NT2/D1 (cell line): Measurements from ENCODE around the gene SLC2A2.

ENCODE experiments used
- YY1 ChIP-seq: IDR thresholded peaks from 2 replicates; pipeline ENCODE4 v1.6.1; 2011; ENCODE audit not compliant: insufficient read length, insufficient read depth
- ZNF274 ChIP-seq: IDR thresholded peaks from 2 replicates; pipeline ENCODE4 v1.6.1; 2011; ENCODE audit warnings: mild to moderate bottlenecking, low read depth, low read length

DNA sequence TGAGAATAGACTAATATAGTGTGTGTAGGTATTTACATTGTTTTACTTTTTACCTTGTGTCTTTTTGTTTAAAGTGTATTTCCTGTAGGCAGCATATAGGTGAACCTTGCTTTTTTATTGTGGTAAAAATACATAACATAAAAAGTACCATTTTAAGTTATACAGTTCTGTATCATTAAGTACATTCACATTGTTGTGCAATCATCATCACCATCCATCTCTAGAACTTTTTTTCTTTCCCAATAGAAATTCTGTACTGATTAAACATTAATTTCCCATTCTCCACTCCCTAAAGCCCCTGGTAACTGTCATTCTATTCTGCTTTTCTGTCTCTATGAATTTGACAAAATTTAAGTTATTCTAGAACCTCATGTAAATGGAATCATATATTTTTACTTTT, 69.9 kb downstream of the SLC2A2 start:
- TF ChIP-seq YY1 (no peak), ZNF274 (no peak)
